Stimulated activated naive B cell treated with anti-CD40 and anti-IgM and Interleukin-4, amounts not matched to agents 10 μg/mL and 1 μg/mL and 100 μg/mL, for 72 hours (primary cell): ENCODE data around the gene AFG1L.
A peak's percentile ranks its signal among the peaks of the same experiment; 100 is the strongest.
"Not testable (repeated sequence)": the region's sequence is repeated elsewhere in the genome, so short reads cannot be mapped to it uniquely, and the experiment has no call there.

ENCODE experiments used
- ATAC-seq, 2 donors: fragments of 150-1000 bp; cut with Tn5 transposase; replicated peaks; 2 replicates each; pipeline ENCODE4 v1.10.0; 2021; ENCODE audit warnings: moderate library complexity in 1 of 2
- DNase-seq: peaks from one replicate; pipeline ENCODE4 v3.0.0; 2021
- H3K27ac Mint-ChIP-seq: one replicate; pipeline ENCODE4 v1.8.0; 2022; ENCODE audit warnings: mild to moderate bottlenecking, mixed read lengths
- H3K27me3 Mint-ChIP-seq, 2 donors: one replicate each; pipeline ENCODE4 v1.8.0; 2022; ENCODE audit warnings: mixed read lengths in 2 of 2
- H3K36me3 Mint-ChIP-seq, 2 donors: one replicate each; pipeline ENCODE4 v1.8.0; 2022; ENCODE audit warnings: mixed read lengths in 2 of 2, mild to moderate bottlenecking in 1 of 2
- H3K4me1 Mint-ChIP-seq, 2 donors: one replicate each; pipeline ENCODE4 v1.8.0; 2022; ENCODE audit warnings: mixed read lengths in 2 of 2, mild to moderate bottlenecking in 1 of 2
- H3K4me3 Mint-ChIP-seq, 2 donors: one replicate each; pipeline ENCODE4 v1.8.0; 2022; ENCODE audit warnings: mild to moderate bottlenecking in 2 of 2, mixed read lengths in 2 of 2, moderate library complexity in 1 of 2
- H3K9me3 Mint-ChIP-seq, 2 donors: one replicate each; pipeline ENCODE4 v1.8.0; 2022; ENCODE audit warnings: mixed read lengths in 2 of 2, mild to moderate bottlenecking in 1 of 2

Gene AFG1L

GRCh38 chr6:108531332-108531731 is 236.5 kb downstream of the AFG1L start:
- Mint-ChIP-seq H3K27me3 (peaks cover 0 to 7% of the 10 kb centered on the region in 2 donors), H3K9me3 (no peaks in the 10 kb centered on the region), H3K36me3 (no peaks in the 10 kb centered on the region), H3K27ac (no peak overlapping the region), H3K4me3 (no peak overlapping the region), H3K4me1 (peaks cover 0 to 2% of the 10 kb centered on the region in 2 donors)
- ATAC-seq (no peak), DNase-seq (no peak)

- H3K9me3 Mint-ChIP-seq: peaks cover 1 to 3% of the 10 kb centered on the region in 2 donors
- H3K27ac Mint-ChIP-seq: no peak overlapping the region
- H3K36me3 Mint-ChIP-seq: no peaks in the 10 kb centered on the region
- H3K27me3 Mint-ChIP-seq: peaks cover 0 to 14% of the 10 kb centered on the region in 2 donors
- ATAC-seq (no peak), DNase-seq (no peak)
- no peak overlapping the region for H3K4me3 Mint-ChIP-seq
- H3K4me1 Mint-ChIP-seq: peaks cover 0 to 2% of the 10 kb centered on the region in 2 donors
Observed at GRCh38 chr6:108535114-108535742, 240.4 kb downstream of the AFG1L start.

GRCh38 chr6:108535920-108536535 is 241.2 kb downstream of the AFG1L start:
- not testable (repeated sequence) for ATAC-seq, DNase-seq, H3K27ac Mint-ChIP-seq, H3K4me3 Mint-ChIP-seq, H3K4me1 Mint-ChIP-seq, H3K36me3 Mint-ChIP-seq, H3K9me3 Mint-ChIP-seq
- peaks cover 0 to 14% of the 10 kb centered on the region in 2 donors for H3K27me3 Mint-ChIP-seq

GRCh38 chr6:108541843-108542759 is 247.2 kb downstream of the AFG1L start:
- H3K9me3 Mint-ChIP-seq: peaks cover 1 to 3% of the 10 kb centered on the region in 2 donors
- H3K4me1 Mint-ChIP-seq: peaks cover 9 to 18% of the 10 kb centered on the region in 2 donors

GRCh38 chr6:108543175-108543940 is 248.5 kb downstream of the AFG1L start:
- H3K27ac Mint-ChIP-seq: no peak overlapping the region
- no peaks in the 10 kb centered on the region for H3K36me3 Mint-ChIP-seq
- H3K9me3 Mint-ChIP-seq: peaks cover 1 to 3% of the 10 kb centered on the region in 2 donors
- DNase-seq (no peak), ATAC-seq (no peak)
- peaks cover 11 to 13% of the 10 kb centered on the region in 2 donors for H3K27me3 Mint-ChIP-seq
- peaks cover 9 to 18% of the 10 kb centered on the region in 2 donors for H3K4me1 Mint-ChIP-seq
- no peak overlapping the region for H3K4me3 Mint-ChIP-seq

More at GRCh38 chr6:108541843-108542759, 247.2 kb downstream of the AFG1L start:
- DNase-seq (peak; percentile 47), ATAC-seq (peak; percentile 90 to 91)
- no peaks in the 10 kb centered on the region for H3K36me3 Mint-ChIP-seq
- H3K4me3 Mint-ChIP-seq: peak overlapping the region; percentile 42 to 75
- H3K27ac Mint-ChIP-seq: no peak overlapping the region
- peaks cover 11 to 13% of the 10 kb centered on the region in 2 donors for H3K27me3 Mint-ChIP-seq

GRCh38 chr6:108544606-108545005 is 249.8 kb downstream of the AFG1L start:
- Mint-ChIP-seq H3K4me1 (peaks cover 9 to 18% of the 10 kb centered on the region in 2 donors), H3K27ac (no peak overlapping the region), H3K36me3 (no peaks in the 10 kb centered on the region), H3K9me3 (peaks cover under 1 to 1% of the 10 kb centered on the region in 2 donors), H3K4me3 (no peak overlapping the region), H3K27me3 (peaks cover 9 to 13% of the 10 kb centered on the region in 2 donors)
- no peak for DNase-seq
- no peak for ATAC-seq

GRCh38 chr6:108546079-108547049 is 251.5 kb downstream of the AFG1L start:
- Mint-ChIP-seq H3K36me3 (no peaks in the 10 kb centered on the region), H3K27me3 (peaks cover 8 to 13% of the 10 kb centered on the region in 2 donors), H3K4me3 (no peak overlapping the region), H3K4me1 (peaks cover 9 to 18% of the 10 kb centered on the region in 2 donors), H3K9me3 (no peaks in the 10 kb centered on the region), H3K27ac (no peak overlapping the region)
- DNase-seq (no peak), ATAC-seq (no peak)

GRCh38 chr6:108549241-108549640 is 254.4 kb downstream of the AFG1L start:
- H3K36me3 Mint-ChIP-seq: no peaks in the 10 kb centered on the region
- H3K9me3 Mint-ChIP-seq: no peaks in the 10 kb centered on the region
- H3K27me3 Mint-ChIP-seq: peaks cover 0 to 4% of the 10 kb centered on the region in 2 donors
- H3K4me1 Mint-ChIP-seq: peaks cover 2 to 14% of the 10 kb centered on the region in 2 donors
- DNase-seq: no peak
- no peak for ATAC-seq
- H3K4me3 Mint-ChIP-seq: no peak overlapping the region
- no peak overlapping the region for H3K27ac Mint-ChIP-seq

GRCh38 chr6:108549741-108550140 is 254.9 kb downstream of the AFG1L start:
- Mint-ChIP-seq H3K4me3 (no peak overlapping the region), H3K4me1 (peaks cover 2 to 14% of the 10 kb centered on the region in 2 donors), H3K36me3 (no peaks in the 10 kb centered on the region), H3K27me3 (peaks cover 0 to 4% of the 10 kb centered on the region in 2 donors), H3K27ac (no peak overlapping the region), H3K9me3 (no peaks in the 10 kb centered on the region)
- ATAC-seq (no peak), DNase-seq (no peak)

- ATAC-seq (no peak), DNase-seq (no peak)
- H3K36me3 Mint-ChIP-seq: no peaks in the 10 kb centered on the region
- no peak overlapping the region for H3K27ac Mint-ChIP-seq
- H3K4me3 Mint-ChIP-seq: no peak overlapping the region
- H3K27me3 Mint-ChIP-seq: peaks cover 3 to 6% of the 10 kb centered on the region in 2 donors
- peaks cover 2 to 14% of the 10 kb centered on the region in 2 donors for H3K4me1 Mint-ChIP-seq
- H3K9me3 Mint-ChIP-seq: no peaks in the 10 kb centered on the region
Observed at GRCh38 chr6:108550256-108550655, 255.4 kb downstream of the AFG1L start.

GRCh38 chr6:108555399-108556052 is 260.7 kb downstream of the AFG1L start:
- H3K27ac Mint-ChIP-seq: no peak overlapping the region
- H3K4me3 Mint-ChIP-seq: no peak overlapping the region
- peaks cover 6 to 17% of the 10 kb centered on the region in 2 donors for H3K27me3 Mint-ChIP-seq
- H3K36me3 Mint-ChIP-seq: no peaks in the 10 kb centered on the region
- DNase-seq: no peak
- no peak for ATAC-seq
- H3K4me1 Mint-ChIP-seq: peaks cover 5 to 19% of the 10 kb centered on the region in 2 donors
- H3K9me3 Mint-ChIP-seq: no peaks in the 10 kb centered on the region

GRCh38 chr6:108556250-108556649 is 261.4 kb downstream of the AFG1L start:
- Mint-ChIP-seq H3K36me3 (no peaks in the 10 kb centered on the region), H3K9me3 (no peaks in the 10 kb centered on the region), H3K4me1 (peaks cover 5 to 19% of the 10 kb centered on the region in 2 donors), H3K4me3 (no peak overlapping the region), H3K27ac (no peak overlapping the region), H3K27me3 (peaks cover 6 to 17% of the 10 kb centered on the region in 2 donors)
- ATAC-seq (no peak), DNase-seq (no peak)
